H1 (cell line): ENCODE measurements around the gene SNAPIN. TPM values are rescaled to one million over a fixed set of nuclear protein-coding genes. Genes with fewer than 3 reads are reported as not detected.

ENCODE experiments used
- CTCF ChIA-PET: fragments of 300-600 bp; sonication (Branson Sonifier 250); formaldehyde crosslinking; loops from one replicate; lab custom pipeline; 2021; ENCODE audit not compliant: partially characterized antibody; lab: Charles Lee
- POLR2A ChIA-PET: fragments of 300-600 bp; sonication (Branson Sonifier 250); formaldehyde crosslinking; loops from one replicate; lab custom pipeline; 2021; ENCODE audit warnings: inconsistent platforms; ENCODE audit not compliant: partially characterized antibody; lab: Charles Lee
- DNase-seq, 2 experiments: peaks; one replicate each; pipeline versions ENCODE4 v3.0.0 to v3.0.0-alpha.2; 2010 to 2022; ENCODE audit warnings: low spot score in 2 of 2, low read depth in 1 of 2, mixed read lengths in 1 of 2
- FAIRE-seq: peaks from 2 replicates; lab custom pipeline; 2011; peaks lifted over from hg19 to GRCh38; lab: Jason Lieb, UNC
- H2AFZ ChIP-seq: 2 replicates; pipeline ENCODE4 v1.8.1; 2012; ENCODE audit warnings: low read length, inconsistent platforms
- H2AK5ac ChIP-seq: 2 replicates; pipeline ENCODE4 v1.6.1; 2013; ENCODE audit warnings: low read depth, low read length
- H2BK120ac ChIP-seq: replicated peaks from 2 replicates; pipeline ENCODE3; 2013; ENCODE audit warnings: low read depth, low read length, inconsistent platforms
- H2BK12ac ChIP-seq: 2 replicates; pipeline ENCODE4 v1.6.1; 2013; ENCODE audit warnings: low read depth, low read length
- H2BK15ac ChIP-seq: 2 replicates; pipeline ENCODE4 v1.6.1; 2013; ENCODE audit warnings: low read length
- H2BK20ac ChIP-seq: 2 replicates; pipeline ENCODE4 v1.6.1; 2013; ENCODE audit warnings: low read length
- H2BK5ac ChIP-seq: 2 replicates; pipeline ENCODE4 v1.6.1; 2013; ENCODE audit warnings: low read depth, low read length
- H3K14ac ChIP-seq: 2 replicates; pipeline ENCODE4 v1.6.1; 2013; ENCODE audit warnings: inconsistent platforms; ENCODE audit not compliant: insufficient read length
- H3K18ac ChIP-seq: 2 replicates; pipeline ENCODE4 v1.6.1; 2013; ENCODE audit warnings: low read length; ENCODE audit errors: extremely low read depth
- H3K23ac ChIP-seq: 2 replicates; pipeline ENCODE4 v1.6.1; 2013; ENCODE audit warnings: inconsistent platforms; ENCODE audit not compliant: insufficient read length
- H3K23me2 ChIP-seq: 2 replicates; pipeline ENCODE4 v1.6.1; 2013; ENCODE audit warnings: low read depth, low read length
- H3K27ac ChIP-seq: 2 replicates; pipeline ENCODE4 v1.6.1; 2011; ENCODE audit warnings: low read depth, low read length, inconsistent platforms
- H3K27me3 ChIP-seq, 4 experiments: replicated peaks in 1 of 4; 1 replicate in 1 of 4; 2 replicates in 3 of 4; pipeline versions ENCODE4 v1.6.1 to v1.8.1; 2011 to 2013; ENCODE audit warnings: low read length in 3 of 4, mild to moderate bottlenecking in 3 of 4, inconsistent platforms in 2 of 4, mixed read lengths in 2 of 4, moderate library complexity in 1 of 4; ENCODE audit not compliant: control insufficient read depth in 3 of 4, insufficient read depth in 3 of 4; ENCODE audit errors: extremely low read depth in 1 of 4
- H3K36me3 ChIP-seq, 4 experiments: 2 replicates each; pipeline versions ENCODE4 v1.6.1 to v1.8.1; 2011 to 2013; ENCODE audit warnings: mild to moderate bottlenecking in 4 of 4, low read length in 3 of 4, moderate library complexity in 2 of 4, control low read depth in 1 of 4, inconsistent platforms in 1 of 4; ENCODE audit not compliant: insufficient read depth in 4 of 4, control insufficient read depth in 2 of 4
- H3K4ac ChIP-seq: replicated peaks from 2 replicates; pipeline ENCODE3; 2013; ENCODE audit warnings: low read length, low read depth, mixed read lengths, inconsistent platforms; ENCODE audit not compliant: insufficient read length
- H3K4me1 ChIP-seq, 4 experiments: replicated peaks in 1 of 4; 1 replicate in 1 of 4; 2 replicates in 3 of 4; pipeline versions ENCODE4 v1.6.1 to v1.8.1; 2011 to 2013; ENCODE audit warnings: low read length in 3 of 4, inconsistent platforms in 2 of 4, mixed read lengths in 1 of 4; ENCODE audit not compliant: insufficient read depth in 4 of 4, control insufficient read depth in 3 of 4
- H3K4me2 ChIP-seq, 2 experiments: 2 replicates each; pipeline versions ENCODE4 v1.6.1 to v1.8.1; 2011 to 2013; ENCODE audit warnings: low read depth in 2 of 2, low read length in 2 of 2, control low read depth in 1 of 2, inconsistent platforms in 1 of 2, mild to moderate bottlenecking in 1 of 2; ENCODE audit not compliant: insufficient read depth in 1 of 2
- H3K4me3 ChIP-seq, 4 experiments: fragments of 200-600, 300-600 bp in 1 of 4; sonication (generic), shearing (Covaris generic), sonication (Bioruptor Twin) in 1 of 4; 2 replicates each; pipeline versions ENCODE4 v1.5.1 to v1.8.1; 2011 to 2016; ENCODE audit warnings: low read length in 4 of 4, low read depth in 3 of 4, control low read depth in 2 of 4, inconsistent platforms in 2 of 4, mild to moderate bottlenecking in 2 of 4, mixed read lengths in 1 of 4, moderate library complexity in 1 of 4; ENCODE audit not compliant: insufficient read depth in 2 of 4; ENCODE audit errors: extremely low read depth in 1 of 4
- H3K56ac ChIP-seq: replicated peaks from 2 replicates; pipeline ENCODE3; 2013; ENCODE audit warnings: low read depth, mild to moderate bottlenecking, mixed read lengths, low read length, inconsistent platforms; ENCODE audit not compliant: insufficient read length
- H3K79me1 ChIP-seq: 2 replicates; pipeline ENCODE4 v1.6.1; 2013; ENCODE audit warnings: low read depth, low read length, control low read depth
- H3K79me2 ChIP-seq, 2 experiments: 2 replicates each; pipeline versions ENCODE4 v1.6.1 to v1.8.1; 2012 to 2013; ENCODE audit warnings: low read length in 2 of 2, mild to moderate bottlenecking in 2 of 2, inconsistent platforms in 1 of 2; ENCODE audit not compliant: insufficient read depth in 2 of 2, control insufficient read depth in 1 of 2
- H3K9ac ChIP-seq, 4 experiments: replicated peaks in 1 of 4; 1 replicate in 1 of 4; 2 replicates in 3 of 4; pipeline versions ENCODE4 v1.6.1 to v1.8.1; 2011 to 2013; ENCODE audit warnings: low read depth in 3 of 4, low read length in 3 of 4, control low read depth in 2 of 4, mild to moderate bottlenecking in 2 of 4, moderate library complexity in 2 of 4, inconsistent platforms in 1 of 4; ENCODE audit errors: extremely low read depth in 1 of 4
- H3K9me3 ChIP-seq, 2 experiments: 2 replicates each; pipeline versions ENCODE4 v1.6.1 to v1.8.1; 2012 to 2013; ENCODE audit warnings: mild to moderate bottlenecking in 2 of 2, moderate library complexity in 2 of 2, control low read depth in 1 of 2, inconsistent platforms in 1 of 2, low read depth in 1 of 2, low read length in 1 of 2, mixed read lengths in 1 of 2; ENCODE audit not compliant: insufficient read depth in 2 of 2
- H4K20me1 ChIP-seq, 2 experiments: replicated peaks in 1 of 2; 2 replicates each; pipeline versions ENCODE3 to v1.8.1; 2011 to 2013; ENCODE audit warnings: inconsistent platforms in 2 of 2, low read length in 2 of 2, mild to moderate bottlenecking in 1 of 2; ENCODE audit not compliant: insufficient read depth in 2 of 2, control insufficient read depth in 1 of 2
- H4K5ac ChIP-seq: 2 replicates; pipeline ENCODE4 v1.6.1; 2013; ENCODE audit warnings: low read length, low read depth, mixed read lengths, inconsistent platforms; ENCODE audit not compliant: insufficient read length
- H4K8ac ChIP-seq: 2 replicates; pipeline ENCODE4 v1.8.0; 2013; ENCODE audit warnings: mild to moderate bottlenecking, moderate library complexity, low read length, inconsistent platforms; ENCODE audit not compliant: insufficient read depth; ENCODE audit errors: extremely low read depth
- H4K91ac ChIP-seq: replicated peaks from 2 replicates; pipeline ENCODE3; 2013; ENCODE audit warnings: low read length, mixed read lengths, inconsistent platforms; ENCODE audit not compliant: insufficient read length
- CBX8 ChIP-seq: fragments of 300-800, 300-1000 bp; sonication (generic); IDR thresholded peaks from 2 replicates; pipeline ENCODE4 v1.7.1; 2016; ENCODE audit warnings: low read depth, low read length, borderline replicate concordance
- CTCF ChIP-seq, 3 experiments: IDR thresholded peaks; 1 replicate in 2 of 3; 2 replicates in 1 of 3; pipeline versions ENCODE4 v1.5.1 to v1.6.1; 2011; ENCODE audit warnings: low read length in 3 of 3, mild to moderate bottlenecking in 3 of 3, inconsistent platforms in 2 of 3, low read depth in 1 of 3, moderate library complexity in 1 of 3; ENCODE audit not compliant: insufficient read depth in 1 of 3; ENCODE audit errors: control extremely low read depth in 1 of 3
- WGBS, 2 experiments: shearing (Covaris generic) in 1 of 2; methylation state at CpG; one replicate each; pipeline versions ENCODE4 v1.1.6 to v1.1.7; 2013 to 2015; ENCODE audit warnings: low lambda C conversion rate in 2 of 2, mixed read lengths in 2 of 2, inconsistent platforms in 1 of 2, low coverage in 1 of 2, missing lambda C conversion rate in 1 of 2; ENCODE audit not compliant: insufficient replicate concordance in 2 of 2, insufficient coverage in 1 of 2, insufficient read length in 1 of 2; ENCODE audit errors: extremely low coverage in 1 of 2, missing lambda C conversion rate in 1 of 2; 5-methylcytosine and 5-hydroxymethylcytosine counted together
- polyA plus RNA-seq, 7 experiments: library from polyadenylated mRNA; depleted of rRNA in 3 of 7; stranded (reverse) in 5 of 7; unstranded in 2 of 7; fragments of >200 nt in 5 of 7; fragments of 200-250 nt in 2 of 7; gene quantifications; 1 replicate in 5 of 7; 2 replicates in 1 of 7; 4 replicates in 1 of 7; pipeline versions ENCODE4 v1.2.1 to v1.2.3, GENCODE V29; 2011 to 2013; ENCODE audit warnings: missing spikeins in 2 of 7, mixed read lengths in 2 of 7
- total RNA-seq: library from RNA; stranded (reverse); fragmentation: NEBNext Ultra II Directional; extraction: Animal tissue kit (Norgen Biotek cat#: 25700); gene quantifications from 2 replicates; pipeline ENCODE4 v1.2.1, GENCODE V29; 2021

The SNAPIN gene
- total and polyA plus RNA-seq, 2 of the 8 experiments (the other 6 are each of a cell fraction or from before 2014, with no cell fraction given) = 25.7 to 31.1 TPM

- Histone ChIP-seq H3K27me3 (no peaks in the 10 kb centered on the region), H3K23ac (no peak within 1 kb of the TSS), H2AFZ (peak within 1 kb of the TSS; percentile 72; the same call in 1 of the 2 replicates), H2BK5ac (peak within 1 kb of the TSS; percentile 68), H3K14ac (no peak within 1 kb of the TSS), H4K20me1 (no peaks in the 10 kb centered on the region), H4K5ac (peak within 1 kb of the TSS; percentile 57), H3K79me2 (no peaks in the 10 kb centered on the region), H3K27ac (peak within 1 kb of the TSS; percentile 59), H3K4me3 (peak within 1 kb of the TSS; percentile 45 to 77 (median 72)), H3K56ac (no peak within 1 kb of the TSS), H3K79me1 (no peaks in the 10 kb centered on the region), H2BK120ac (no peak within 1 kb of the TSS), H2BK12ac (peak within 1 kb of the TSS; percentile 77), H3K9me3 (no peaks in the 10 kb centered on the region)
- POLR2A ChIA-PET = interaction anchor here (0.6 to 15.6 kb wide), 37 partner anchors 9 to 1241 kb away, joined by 3 to 261 read pairs (median 4); partner anchors contain the start of genes RPS27, S100A14, S100A16 and S100A4
- no peak for FAIRE-seq
- 71% methylated on average over 10 of the region's 10 CpGs; no CpG with 5 or more reads in 1 of the 2 experiments for WGBS, 2 experiments
- TF ChIP-seq CBX8 = no peak
- TF ChIP-seq CTCF (IDR thresholded peaks at IDR 0.05; ENCODE audit: control extremely low read depth in 1 of 3, insufficient read depth in 1 of 3, low read depth in 1 of 3, low read length in 3 of 3) = peak in 2 of 3 experiments; percentile 5 to 36; a peak in 2 of 4 replicates
- TF ChIP-seq, all 59 proteins: peak for 1
- H3K4me2 ChIP-seq = peak within 1 kb of the TSS; percentile 74 to 95
- H3K4ac ChIP-seq = no peak within 1 kb of the TSS
- no peak for DNase-seq
- peaks cover 0 to 4% (median 1%) of the 10 kb centered on the region in 4 experiments; a peak in 3 of 8 replicates for H3K36me3 ChIP-seq
- CTCF ChIA-PET = interaction anchor here (0.7 to 10.2 kb wide), 53 partner anchors 11 to 316 kb away, joined by 3 to 115 read pairs (median 4); partner anchors contain the start of genes S100A14, S100A16, S100A4 and S100A6
- H2BK15ac ChIP-seq = peak within 1 kb of the TSS; percentile 98; the same call in 1 of the 2 replicates
- H4K91ac ChIP-seq = peak within 1 kb of the TSS; percentile 59
- H3K23me2 ChIP-seq = peaks cover 7% of the 10 kb centered on the region
- no peak within 1 kb of the TSS; the same call in 1 of the 2 replicates for H2AK5ac ChIP-seq
- peaks cover 0 to 13% (median 7%) of the 10 kb centered on the region in 4 experiments; a peak in 6 of 7 replicates for H3K4me1 ChIP-seq
- peak within 1 kb of the TSS; percentile 93 for H3K18ac ChIP-seq
- peak within 1 kb of the TSS; percentile 72; the same call in 1 of the 2 replicates for H2BK20ac ChIP-seq
- H3K9ac ChIP-seq = peak within 1 kb of the TSS in 2 of 4 experiments; percentile 69 to 70; a peak in 4 of 7 replicates
- peak within 1 kb of the TSS; percentile 80; the same call in 1 of the 2 replicates for H4K8ac ChIP-seq
Measured at GRCh38 chr1:153627715-153628626, 30.5 kb upstream of the SNAPIN start, which contains the start of gene S100A1. S100A1 (plus strand) TSS chr1:153628434; CDS start chr1:153630522, 2,088 bp downstream.
